ENCODE results near the gene SIAE.

The SIAE gene

GRCh38 chr11:124673333-124674167, at the start of gene SIAE, which contains the start of gene SPA17:
Gene SIAE, minus strand, starts transcription at chr11:124673739. Its CDS starts 31 bp downstream, at chr11:124673708.
Gene SPA17, plus strand, starts transcription at chr11:124673904. Its CDS starts 1,361 bp downstream, at chr11:124675265.
- peak; percentile 90 for DNase-seq

GRCh38 chr11:124722176-124722575, 48.6 kb upstream of the SIAE start:
- no peak for DNase-seq

- no peak for DNase-seq
Observed at GRCh38 chr11:124719534-124719933, 46.0 kb upstream of the SIAE start.

- DNase-seq, result no peak
Observed at GRCh38 chr11:124718801-124719200, 45.3 kb upstream of the SIAE start.

GRCh38 chr11:124717786-124718651, 44.5 kb upstream of the SIAE start:
- peak; percentile 33 for DNase-seq

GRCh38 chr11:124717421-124717785, 43.9 kb upstream of the SIAE start:
- DNase-seq, result no peak

GRCh38 chr11:124716591-124716990, 43.1 kb upstream of the SIAE start:
- no peak for DNase-seq

- DNase-seq, result no peak
Observed at GRCh38 chr11:124712392-124712791, 38.9 kb upstream of the SIAE start.

- no peak for DNase-seq
Observed at GRCh38 chr11:124707829-124708228, 34.3 kb upstream of the SIAE start.

GRCh38 chr11:124700028-124700427, 26.5 kb upstream of the SIAE start:
- DNase-seq, result no peak

- DNase-seq, result no peak
Observed at GRCh38 chr11:124699547-124699946, 26.0 kb upstream of the SIAE start.

- DNase-seq, result no peak
Observed at GRCh38 chr11:124693142-124693541, 19.6 kb upstream of the SIAE start.

GRCh38 chr11:124682443-124682842, 8.9 kb upstream of the SIAE start:
- no peak for DNase-seq

GRCh38 chr11:124681421-124681820, 7.9 kb upstream of the SIAE start:
- DNase-seq, result no peak

GRCh38 chr11:124678416-124678815, 4.9 kb upstream of the SIAE start:
- no peak for DNase-seq

- no peak for DNase-seq
Observed at GRCh38 chr11:124676386-124676785, 2.8 kb upstream of the SIAE start.

GRCh38 chr11:124674571-124674970, 1.0 kb upstream of the SIAE start:
- no peak for DNase-seq

- DNase-seq, result no peak
Observed at GRCh38 chr11:124674168-124674517, 604 bp upstream of the SIAE start.

GRCh38 chr11:124672536-124673215, 863 bp downstream of the SIAE start:
- no peak for DNase-seq

- peak; percentile 48 for DNase-seq
Observed at GRCh38 chr11:124670732-124671131, 2.8 kb downstream of the SIAE start.

GRCh38 chr11:124669193-124669592, 4.3 kb downstream of the SIAE start:
- peak; percentile 74 for DNase-seq

- no peak for DNase-seq
Observed at GRCh38 chr11:124667601-124668000, 5.9 kb downstream of the SIAE start.

- no peak for DNase-seq
Observed at GRCh38 chr11:124663861-124664260, 9.7 kb downstream of the SIAE start.

Data from CD4-positive, alpha-beta T cell treated with Interleukin-10 for 1 hour (primary cell).